Ovary (tissue), 3 donors: Measurements from ENCODE around the gene RASA3.

ENCODE experiments used
- EP300 ChIP-seq: sonication (generic); formaldehyde crosslinking; IDR thresholded peaks from one replicate; pipeline ENCODE4 v1.6.1; 2017; ENCODE audit warnings: antibody characterized with exemption
- POLR2A ChIP-seq: fragments of 450-650 bp; IDR thresholded peaks from one replicate; pipeline ENCODE4 v1.6.1; 2017; ENCODE audit warnings: antibody characterized with exemption, mild to moderate bottlenecking, moderate library complexity
- TF ChIP-seq, protein P1 (sequence below), 3 donors: fragments of 450-650 bp in 2 of 3; fragments of 200-600 bp in 1 of 3; IDR thresholded peaks; one replicate each; pipeline versions ENCODE4 v1.5.1 to v1.8.0; 2016 to 2022; ENCODE audit warnings: antibody characterized with exemption in 3 of 3, mild to moderate bottlenecking in 1 of 3
- donor health status: DM: no; HTN: no; CAD: no.

DNA sequence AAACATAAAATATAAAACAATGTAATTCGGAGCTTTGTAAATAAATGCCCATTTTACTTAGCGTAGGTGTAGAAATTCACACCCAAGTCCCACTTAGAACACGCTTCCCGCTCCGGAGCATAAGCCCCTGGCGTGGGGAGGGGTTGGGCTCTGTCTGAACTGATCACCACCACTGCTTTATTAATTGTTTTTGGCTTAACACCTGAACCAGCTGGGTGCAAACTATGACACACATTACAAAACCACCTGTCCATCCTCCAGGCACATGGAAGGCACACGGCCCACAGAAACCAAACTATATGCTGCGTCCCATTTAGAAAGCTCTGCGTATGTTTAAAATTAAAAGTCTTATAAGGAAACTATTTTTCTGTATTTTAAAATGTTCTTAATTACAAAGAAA is 25.9 kb downstream of the RASA3 start:
- TF ChIP-seq, protein P1, sequence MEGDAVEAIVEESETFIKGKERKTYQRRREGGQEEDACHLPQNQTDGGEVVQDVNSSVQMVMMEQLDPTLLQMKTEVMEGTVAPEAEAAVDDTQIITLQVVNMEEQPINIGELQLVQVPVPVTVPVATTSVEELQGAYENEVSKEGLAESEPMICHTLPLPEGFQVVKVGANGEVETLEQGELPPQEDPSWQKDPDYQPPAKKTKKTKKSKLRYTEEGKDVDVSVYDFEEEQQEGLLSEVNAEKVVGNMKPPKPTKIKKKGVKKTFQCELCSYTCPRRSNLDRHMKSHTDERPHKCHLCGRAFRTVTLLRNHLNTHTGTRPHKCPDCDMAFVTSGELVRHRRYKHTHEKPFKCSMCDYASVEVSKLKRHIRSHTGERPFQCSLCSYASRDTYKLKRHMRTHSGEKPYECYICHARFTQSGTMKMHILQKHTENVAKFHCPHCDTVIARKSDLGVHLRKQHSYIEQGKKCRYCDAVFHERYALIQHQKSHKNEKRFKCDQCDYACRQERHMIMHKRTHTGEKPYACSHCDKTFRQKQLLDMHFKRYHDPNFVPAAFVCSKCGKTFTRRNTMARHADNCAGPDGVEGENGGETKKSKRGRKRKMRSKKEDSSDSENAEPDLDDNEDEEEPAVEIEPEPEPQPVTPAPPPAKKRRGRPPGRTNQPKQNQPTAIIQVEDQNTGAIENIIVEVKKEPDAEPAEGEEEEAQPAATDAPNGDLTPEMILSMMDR (IDR thresholded peaks at IDR 0.05), result no peak
- TF ChIP-seq EP300 (no peak), POLR2A (no peak)
